CD14-positive monocyte (primary cell): ENCODE measurements around the gene GPR137B. TPM values are rescaled to one million over a fixed set of nuclear protein-coding genes. Genes with fewer than 3 reads are reported as not detected.

ENCODE experiments used
- DNase-seq, 3 donors: peaks; one replicate each; pipeline ENCODE4 v3.0.0-alpha.2; 2011 to 2022
- H2AFZ ChIP-seq: 2 replicates; pipeline ENCODE4 v1.6.0; 2012; ENCODE audit warnings: mild to moderate bottlenecking, low read depth, low read length, inconsistent platforms; ENCODE audit not compliant: insufficient read depth, poor library complexity, severe bottlenecking
- H3K27ac ChIP-seq, 2 donors: 1 replicate in 1 of 2; 2 replicates in 1 of 2; pipeline ENCODE4 v1.5.1; 2012 to 2013; ENCODE audit warnings: low read length in 2 of 2, control low read depth in 1 of 2, inconsistent platforms in 1 of 2, low read depth in 1 of 2, mild to moderate bottlenecking in 1 of 2
- H3K27me3 ChIP-seq, 2 donors: one replicate each; pipeline versions ENCODE4 v1.6.0 to v1.6.1; 2011 to 2013; ENCODE audit warnings: low read length in 2 of 2; ENCODE audit not compliant: control insufficient read depth in 2 of 2, insufficient read depth in 2 of 2
- H3K36me3 ChIP-seq, 2 donors: replicated peaks in 1 of 2; 1 replicate in 1 of 2; 2 replicates in 1 of 2; pipeline versions ENCODE4 v1.5.1 to v1.6.1; 2012 to 2013; ENCODE audit warnings: low read length in 2 of 2, control low read depth in 1 of 2, inconsistent platforms in 1 of 2, mild to moderate bottlenecking in 1 of 2; ENCODE audit not compliant: insufficient read depth in 2 of 2, control insufficient read depth in 1 of 2
- H3K4me1 ChIP-seq, 2 donors: 1 replicate in 1 of 2; 2 replicates in 1 of 2; pipeline versions ENCODE4 v1.5.1 to v1.6.1; 2012 to 2013; ENCODE audit warnings: low read length in 2 of 2, control low read depth in 1 of 2, inconsistent platforms in 1 of 2, mild to moderate bottlenecking in 1 of 2, moderate library complexity in 1 of 2; ENCODE audit not compliant: insufficient read depth in 2 of 2, control insufficient read depth in 1 of 2
- H3K4me2 ChIP-seq: replicated peaks from 2 replicates; pipeline ENCODE3; 2012; ENCODE audit warnings: low read length, moderate library complexity, mild to moderate bottlenecking; ENCODE audit not compliant: poor library complexity, severe bottlenecking; ENCODE audit errors: extremely low read depth
- H3K4me3 ChIP-seq, 3 experiments: fragments of 200-600 bp in 1 of 3; sonication (generic) in 1 of 3; replicated peaks in 1 of 3; 1 replicate in 2 of 3; 2 replicates in 1 of 3; pipeline ENCODE4 v1.5.1; 2011 to 2013; ENCODE audit warnings: low read length in 3 of 3, mild to moderate bottlenecking in 3 of 3, control low read depth in 2 of 3, low read depth in 2 of 3, inconsistent platforms in 1 of 3, moderate library complexity in 1 of 3
- H3K79me2 ChIP-seq: 2 replicates; pipeline ENCODE4 v1.6.0; 2012; ENCODE audit warnings: mild to moderate bottlenecking, control low read depth, inconsistent platforms, low read length, moderate library complexity; ENCODE audit not compliant: insufficient read depth
- H3K9ac ChIP-seq: 2 replicates; pipeline ENCODE4 v1.6.0; 2017; ENCODE audit warnings: low read length, mild to moderate bottlenecking; ENCODE audit not compliant: insufficient read depth, poor library complexity, severe bottlenecking
- H3K9me3 ChIP-seq, 2 donors: replicated peaks in 1 of 2; 1 replicate in 1 of 2; 2 replicates in 1 of 2; pipeline versions ENCODE4 v1.5.1 to v1.6.1; 2012 to 2013; ENCODE audit warnings: low read length in 2 of 2, control low read depth in 1 of 2; ENCODE audit not compliant: control insufficient read depth in 1 of 2, insufficient read depth in 1 of 2
- H4K20me1 ChIP-seq: 2 replicates; pipeline ENCODE4 v1.6.0; 2012; ENCODE audit warnings: mild to moderate bottlenecking, low read length, control low read depth, moderate library complexity; ENCODE audit not compliant: insufficient read depth
- H3K27ac Mint-ChIP-seq, 7 donors: one replicate each; pipeline ENCODE4 v1.8.0; 2020; ENCODE audit warnings: mild to moderate bottlenecking in 7 of 7, mixed read lengths in 7 of 7, moderate library complexity in 6 of 7, inconsistent platforms in 2 of 7
- H3K27me3 Mint-ChIP-seq, 3 donors: one replicate each; pipeline ENCODE4 v1.8.0; 2021 to 2022; ENCODE audit warnings: low read depth in 3 of 3, mild to moderate bottlenecking in 3 of 3, mixed read lengths in 3 of 3, moderate library complexity in 3 of 3, inconsistent platforms in 1 of 3
- H3K36me3 Mint-ChIP-seq, 2 donors: one replicate each; pipeline ENCODE4 v1.8.0; 2020; ENCODE audit warnings: mixed read lengths in 2 of 2, inconsistent platforms in 1 of 2, mild to moderate bottlenecking in 1 of 2
- H3K4me1 Mint-ChIP-seq: one replicate; pipeline ENCODE4 v1.8.0; 2020; ENCODE audit warnings: mild to moderate bottlenecking, mixed read lengths
- H3K4me3 Mint-ChIP-seq, 2 donors: one replicate each; pipeline ENCODE4 v1.8.0; 2020; ENCODE audit warnings: mild to moderate bottlenecking in 2 of 2, mixed read lengths in 2 of 2, moderate library complexity in 1 of 2
- H3K9me3 Mint-ChIP-seq, 7 donors: one replicate each; pipeline ENCODE4 v1.8.0; 2020 to 2022; ENCODE audit warnings: mixed read lengths in 7 of 7, mild to moderate bottlenecking in 6 of 7, moderate library complexity in 6 of 7, inconsistent platforms in 2 of 7
- WGBS: methylation state at CpG from one replicate; pipeline ENCODE4 v1.1.5; 2013; ENCODE audit warnings: missing lambda C conversion rate; ENCODE audit not compliant: insufficient coverage; 5-methylcytosine and 5-hydroxymethylcytosine counted together
- intact Hi-C, 2 donors: fragments of 100-400 bp; cut with micrococcal nuclease; formaldehyde crosslinking; loops; one replicate each; pipeline versions ENCODE4 v1.15.0 to v1.15.1; 2023
- polyA plus RNA-seq, 3 donors: library from polyadenylated mRNA; depleted of rRNA in 1 of 3; unstranded in 2 of 3; stranded (reverse) in 1 of 3; fragments of 300-500 nt in 2 of 3; fragments of >200 nt in 1 of 3; fragmentation: Illumina TruSeq in 2 of 3; gene quantifications; 1 replicate in 2 of 3; 2 replicates in 1 of 3; pipeline ENCODE4 v1.2.3, GENCODE V29; 2012 to 2021
- TF ChIP-seq, protein P1 (sequence below): fragments of 200-600 bp; IDR thresholded peaks from one replicate; pipeline ENCODE4 v1.8.0; 2022; ENCODE audit warnings: antibody characterized with exemption, mild to moderate bottlenecking

Gene GPR137B
- polyA plus RNA-seq, 3 donors: 7.5 to 10.8 (median 8.7) TPM

DNA sequence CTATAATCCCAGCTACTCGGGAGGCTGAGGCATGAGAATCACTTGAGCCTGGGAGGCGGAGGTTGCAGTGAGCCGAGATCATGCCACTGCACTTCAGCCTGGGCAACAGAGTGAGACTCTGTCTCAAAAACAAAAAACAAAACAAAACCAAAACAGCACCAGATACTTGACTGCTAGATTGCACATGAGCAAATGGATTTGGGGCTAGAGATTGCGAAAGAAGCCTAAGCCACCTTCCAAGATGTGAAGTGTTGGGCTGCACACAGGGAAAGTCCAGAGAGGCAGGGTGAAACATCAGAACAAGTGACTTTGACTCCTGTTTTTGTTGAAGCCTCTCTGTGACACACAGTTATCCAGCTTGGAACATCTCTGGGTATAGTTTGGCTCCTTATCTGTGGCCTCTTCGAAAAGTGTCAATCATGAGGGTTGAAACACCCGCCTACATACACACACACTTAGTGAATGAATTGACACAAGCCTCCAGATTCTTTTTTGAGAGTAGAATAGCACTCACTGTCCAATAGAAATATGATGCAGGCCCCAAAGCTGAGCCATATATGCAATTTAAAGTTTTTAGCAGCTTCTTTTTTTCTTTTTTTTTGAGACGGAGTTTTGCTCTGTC, 34.2 kb upstream of the GPR137B start:
- H3K79me2 ChIP-seq: no peaks in the 10 kb centered on the region
- H3K9ac ChIP-seq: no peak overlapping the region
- peak overlapping the region in 2 of 7 donors; percentile 21 to 54 for H3K27ac Mint-ChIP-seq
- no peaks in the 10 kb centered on the region for H3K36me3 Mint-ChIP-seq
- H3K9me3 ChIP-seq: no peaks in the 10 kb centered on the region
- H3K36me3 ChIP-seq: no peaks in the 10 kb centered on the region
- H2AFZ ChIP-seq: no peak overlapping the region
- no peak overlapping the region for H3K27ac ChIP-seq
- H3K4me1 ChIP-seq: peaks cover 0 to 2% of the 10 kb centered on the region in 2 donors
- no peak overlapping the region for H3K4me2 ChIP-seq
- intact Hi-C loops: loop anchor here (2.0 to 10.0 kb wide), 7 partner anchors 177 to 1454 kb away; partner anchors contain the start of genes LGALS8 (in 2 of the 2) and ERO1B (in 1 of the 2)
- no peaks in the 10 kb centered on the region for H3K9me3 Mint-ChIP-seq
- H3K4me3 ChIP-seq: no peak overlapping the region
- no peaks in the 10 kb centered on the region for H4K20me1 ChIP-seq
- H3K27me3 Mint-ChIP-seq: peaks cover 2 to 8% (median 2%) of the 10 kb centered on the region in 3 donors
- peaks cover 6% of the 10 kb centered on the region for H3K4me1 Mint-ChIP-seq
- 93% methylated on average over 2 of the region's 7 CpGs for WGBS
- no peak for DNase-seq
- TF ChIP-seq, protein P1, sequence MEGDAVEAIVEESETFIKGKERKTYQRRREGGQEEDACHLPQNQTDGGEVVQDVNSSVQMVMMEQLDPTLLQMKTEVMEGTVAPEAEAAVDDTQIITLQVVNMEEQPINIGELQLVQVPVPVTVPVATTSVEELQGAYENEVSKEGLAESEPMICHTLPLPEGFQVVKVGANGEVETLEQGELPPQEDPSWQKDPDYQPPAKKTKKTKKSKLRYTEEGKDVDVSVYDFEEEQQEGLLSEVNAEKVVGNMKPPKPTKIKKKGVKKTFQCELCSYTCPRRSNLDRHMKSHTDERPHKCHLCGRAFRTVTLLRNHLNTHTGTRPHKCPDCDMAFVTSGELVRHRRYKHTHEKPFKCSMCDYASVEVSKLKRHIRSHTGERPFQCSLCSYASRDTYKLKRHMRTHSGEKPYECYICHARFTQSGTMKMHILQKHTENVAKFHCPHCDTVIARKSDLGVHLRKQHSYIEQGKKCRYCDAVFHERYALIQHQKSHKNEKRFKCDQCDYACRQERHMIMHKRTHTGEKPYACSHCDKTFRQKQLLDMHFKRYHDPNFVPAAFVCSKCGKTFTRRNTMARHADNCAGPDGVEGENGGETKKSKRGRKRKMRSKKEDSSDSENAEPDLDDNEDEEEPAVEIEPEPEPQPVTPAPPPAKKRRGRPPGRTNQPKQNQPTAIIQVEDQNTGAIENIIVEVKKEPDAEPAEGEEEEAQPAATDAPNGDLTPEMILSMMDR: no peak
- no peak overlapping the region for H3K4me3 Mint-ChIP-seq
- H3K27me3 ChIP-seq: no peaks in the 10 kb centered on the region

DNA sequence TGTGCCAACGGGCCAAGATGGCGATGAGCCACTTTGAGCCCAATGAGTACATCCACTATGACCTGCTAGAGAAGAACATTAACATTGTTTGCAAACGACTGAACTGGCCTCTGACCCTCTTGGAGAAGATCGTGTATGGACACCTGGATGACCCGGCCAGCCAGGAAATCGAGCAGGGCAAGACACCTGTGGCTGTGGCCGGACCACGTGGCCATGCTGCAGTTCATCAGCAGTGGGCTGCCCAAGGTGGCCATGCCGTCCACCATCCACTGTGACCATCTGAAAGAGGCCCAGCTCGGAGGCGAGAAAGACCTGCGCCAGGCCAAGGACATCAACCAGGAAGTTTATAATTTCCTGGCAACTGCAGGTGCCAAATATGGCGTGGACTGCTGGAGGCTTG, 32.2 kb upstream of the GPR137B start:
- 93% methylated on average over 13 of the region's 13 CpGs for WGBS
- no peak overlapping the region for H3K27ac Mint-ChIP-seq
- H3K9me3 Mint-ChIP-seq: no peaks in the 10 kb centered on the region
- no peak overlapping the region for H3K4me3 Mint-ChIP-seq
- no peak overlapping the region for H2AFZ ChIP-seq
- H3K9ac ChIP-seq: no peak overlapping the region
- H3K4me1 ChIP-seq: no peaks in the 10 kb centered on the region
- H3K4me1 Mint-ChIP-seq: peaks cover 2% of the 10 kb centered on the region
- H3K27me3 Mint-ChIP-seq: peaks cover 0 to 9% (median 2%) of the 10 kb centered on the region in 3 donors
- no peaks in the 10 kb centered on the region for H3K9me3 ChIP-seq
- no peaks in the 10 kb centered on the region for H3K27me3 ChIP-seq
- no peak overlapping the region for H3K27ac ChIP-seq
- no peaks in the 10 kb centered on the region for H3K79me2 ChIP-seq
- TF ChIP-seq, protein P1: no peak
- H3K4me3 ChIP-seq: no peak overlapping the region
- no peaks in the 10 kb centered on the region for H3K36me3 ChIP-seq
- no peaks in the 10 kb centered on the region for H3K36me3 Mint-ChIP-seq
- intact Hi-C loops: no loop called here
- DNase-seq: no peak
- no peak overlapping the region for H3K4me2 ChIP-seq
- no peaks in the 10 kb centered on the region for H4K20me1 ChIP-seq
